Thymus (tissue), 11 donors: ENCODE measurements around the gene SIK3. TPM values are rescaled to one million over a fixed set of nuclear protein-coding genes. Genes with fewer than 3 reads are reported as not detected.

Source experiments
- DNase-seq, 9 donors: peaks; one replicate each; pipeline ENCODE4 v3.0.0-alpha.2; 2013; ENCODE audit warnings: low spot score in 9 of 9, low read depth in 6 of 9, missing footprints in 1 of 9
- H3K27ac ChIP-seq, 2 donors: one replicate each; pipeline ENCODE4 v1.5.1; 2013; ENCODE audit warnings: control low read depth in 1 of 2, low read depth in 1 of 2, low read length in 1 of 2, mild to moderate bottlenecking in 1 of 2, moderate library complexity in 1 of 2
- H3K27me3 ChIP-seq, 2 donors: one replicate each; pipeline ENCODE4 v1.5.1; 2013; ENCODE audit warnings: low read length in 1 of 2; ENCODE audit not compliant: control insufficient read depth in 2 of 2, insufficient read depth in 1 of 2
- H3K36me3 ChIP-seq, 2 donors: one replicate each; pipeline ENCODE4 v1.5.1; 2013; ENCODE audit warnings: low read length in 1 of 2, mild to moderate bottlenecking in 1 of 2, moderate library complexity in 1 of 2; ENCODE audit not compliant: control insufficient read depth in 2 of 2, insufficient read depth in 2 of 2
- H3K4me1 ChIP-seq, 2 donors: one replicate each; pipeline ENCODE4 v1.5.1; 2013; ENCODE audit warnings: low read length in 2 of 2; ENCODE audit not compliant: control insufficient read depth in 2 of 2, insufficient read depth in 2 of 2
- H3K4me3 ChIP-seq, 2 donors: one replicate each; pipeline ENCODE4 v1.5.1; 2013; ENCODE audit warnings: low read length in 2 of 2, control low read depth in 1 of 2, mild to moderate bottlenecking in 1 of 2
- H3K9me3 ChIP-seq, 2 donors: one replicate each; pipeline ENCODE4 v1.5.1; 2013; ENCODE audit warnings: low read length in 1 of 2, mild to moderate bottlenecking in 1 of 2; ENCODE audit not compliant: control insufficient read depth in 2 of 2, insufficient read depth in 1 of 2
- WGBS: extraction: QIAGEN DNeasy Blood & Tissue Kit; methylation state at CpG from one replicate; pipeline ENCODE4 v1.1.7; 2013; 5-methylcytosine and 5-hydroxymethylcytosine counted together
- polyA plus RNA-seq: library from polyadenylated mRNA; stranded (reverse); fragments of 200-250 nt; gene quantifications from one replicate; pipeline ENCODE4 v1.2.3, GENCODE V29; 2013
- total RNA-seq: library from RNA; stranded (reverse); fragments of 120-200 nt; gene quantifications from one replicate; pipeline ENCODE4 v1.2.4, GENCODE V29; 2013
- donor health status: healthy.

SIK3 gene
- total and polyA plus RNA-seq, 2 donors = 10.3 to 12.2 TPM

GRCh38 chr11:117011541-117011898, 86.7 kb downstream of the SIK3 start:
- WGBS = 96% methylated on average over 3 of the region's 3 CpGs

GRCh38 chr11:117010808-117011540, 87.3 kb downstream of the SIK3 start:
- Histone ChIP-seq H3K4me1 (no peaks in the 10 kb centered on the region), H3K9me3 (peaks cover 0 to 2% of the 10 kb centered on the region in 2 donors), H3K27ac (no peak overlapping the region), H3K36me3 (peaks cover 0 to 3% of the 10 kb centered on the region in 2 donors), H3K27me3 (no peaks in the 10 kb centered on the region), H3K4me3 (no peak overlapping the region)
- 96% methylated on average over 14 of the region's 14 CpGs for WGBS
- DNase-seq = no peak

More at GRCh38 chr11:117011541-117011898, 86.7 kb downstream of the SIK3 start:
- peaks cover 0 to 3% of the 10 kb centered on the region in 2 donors for H3K36me3 ChIP-seq
- DNase-seq = no peak
- H3K9me3 ChIP-seq = peaks cover 0 to 2% of the 10 kb centered on the region in 2 donors
- no peak overlapping the region for H3K27ac ChIP-seq
- H3K4me1 ChIP-seq = no peaks in the 10 kb centered on the region
- no peaks in the 10 kb centered on the region for H3K27me3 ChIP-seq
- no peak overlapping the region for H3K4me3 ChIP-seq

- Histone ChIP-seq H3K4me1 (no peaks in the 10 kb centered on the region), H3K36me3 (peaks cover 0 to 3% of the 10 kb centered on the region in 2 donors), H3K27ac (no peak overlapping the region), H3K27me3 (no peaks in the 10 kb centered on the region), H3K4me3 (no peak overlapping the region), H3K9me3 (peaks cover 0 to 2% of the 10 kb centered on the region in 2 donors)
- no peak for DNase-seq
- WGBS = 94% methylated on average over 3 of the region's 3 CpGs
These were observed 88.2 kb downstream of the SIK3 start for GRCh38 chr11:117009905-117010605.

GRCh38 chr11:117005758-117006157, 92.5 kb downstream of the SIK3 start:
- DNase-seq = no peak
- 98% methylated on average over 1 of the region's 1 CpG for WGBS
- Histone ChIP-seq H3K4me3 (no peak overlapping the region), H3K27ac (no peak overlapping the region), H3K9me3 (peaks cover 0 to 2% of the 10 kb centered on the region in 2 donors), H3K36me3 (peaks cover 0 to 1% of the 10 kb centered on the region in 2 donors), H3K4me1 (no peaks in the 10 kb centered on the region), H3K27me3 (no peaks in the 10 kb centered on the region)

- DNase-seq = no peak
- 71% methylated on average over 6 of the region's 6 CpGs for WGBS
- Histone ChIP-seq H3K9me3 (peaks cover 0 to 2% of the 10 kb centered on the region in 2 donors), H3K4me1 (no peaks in the 10 kb centered on the region), H3K27me3 (no peaks in the 10 kb centered on the region), H3K36me3 (no peaks in the 10 kb centered on the region), H3K4me3 (no peak overlapping the region), H3K27ac (no peak overlapping the region)
These were observed 95.5 kb downstream of the SIK3 start for GRCh38 chr11:117002639-117003299.

GRCh38 chr11:117000014-117000737, 98.1 kb downstream of the SIK3 start:
- whole genome bisulfite sequencing = 6% methylated on average over 1 of the region's 1 CpG
- H3K4me1 ChIP-seq = no peaks in the 10 kb centered on the region
- no peak overlapping the region for H3K27ac ChIP-seq
- H3K27me3 ChIP-seq = no peaks in the 10 kb centered on the region
- no peak overlapping the region for H3K4me3 ChIP-seq
- no peaks in the 10 kb centered on the region for H3K9me3 ChIP-seq
- no peak for DNase-seq
- no peaks in the 10 kb centered on the region for H3K36me3 ChIP-seq

- no peak for DNase-seq
- Histone ChIP-seq H3K36me3 (no peaks in the 10 kb centered on the region), H3K4me3 (no peak overlapping the region), H3K4me1 (peaks cover 4 to 5% of the 10 kb centered on the region in 2 donors), H3K27ac (no peak overlapping the region), H3K27me3 (no peaks in the 10 kb centered on the region), H3K9me3 (no peaks in the 10 kb centered on the region)
- WGBS = 98% methylated on average over 2 of the region's 2 CpGs
These were observed 101.2 kb downstream of the SIK3 start for GRCh38 chr11:116997071-116997470.

GRCh38 chr11:116994195-116994594, 104.0 kb downstream of the SIK3 start:
- Histone ChIP-seq H3K36me3 (no peaks in the 10 kb centered on the region), H3K4me3 (no peak overlapping the region), H3K27ac (no peak overlapping the region), H3K4me1 (peaks cover 5 to 7% of the 10 kb centered on the region in 2 donors), H3K9me3 (no peaks in the 10 kb centered on the region), H3K27me3 (no peaks in the 10 kb centered on the region)
- WGBS = 57% methylated on average over 3 of the region's 3 CpGs
- DNase-seq = no peak
